SK-N-MC (cell line): ENCODE measurements around the gene CCDC154.

ENCODE experiments used
- EZH2 ChIP-seq: fragments of 200-600 bp; sonication (generic); IDR thresholded peaks from one replicate; pipeline ENCODE4 v1.6.1; 2017; ENCODE audit warnings: antibody characterized with exemption
- FOXP2 ChIP-seq: optimal IDR thresholded peaks from 2 replicates; pipeline ENCODE3; 2011; ENCODE audit warnings: mild to moderate bottlenecking, moderate library complexity; ENCODE audit not compliant: insufficient read depth; ENCODE audit errors: extremely low read length, control extremely low read depth
- POLR2AphosphoS5 ChIP-seq: IDR thresholded peaks from 2 replicates; pipeline ENCODE4 v1.6.1; 2012; ENCODE audit warnings: mild to moderate bottlenecking, low read depth, low read length, borderline replicate concordance

DNA sequence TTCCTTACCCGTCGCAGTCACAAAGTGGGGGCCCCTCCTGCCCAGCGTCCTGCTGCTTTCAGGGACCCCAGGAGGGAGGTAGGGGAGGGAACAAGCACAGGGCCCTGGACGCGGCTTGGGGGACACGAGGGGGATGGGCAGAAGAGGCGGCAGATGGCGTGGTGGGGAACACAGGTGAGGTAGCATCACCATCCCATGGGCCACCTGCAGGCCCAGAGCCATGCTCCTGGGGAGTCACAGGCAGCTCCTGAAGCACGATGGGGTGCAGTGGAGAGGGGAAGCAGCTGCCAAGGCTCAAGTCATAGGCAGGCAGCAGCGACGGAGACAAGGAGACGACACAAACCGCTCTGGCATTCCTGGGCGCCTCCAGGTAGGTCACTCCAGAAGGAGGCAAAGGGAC, 40.6 kb downstream of the CCDC154 start:
- no peak for TF ChIP-seq POLR2AphosphoS5
- no peak for TF ChIP-seq EZH2
- no peak for TF ChIP-seq FOXP2
